Colonic mucosa (tissue), 4 donors: Measurements from ENCODE around the gene MEGF10. TPM values are rescaled to one million over a fixed set of nuclear protein-coding genes. Genes with fewer than 3 reads are reported as not detected.
A peak's percentile ranks its signal among the peaks of the same experiment; 100 is the strongest.

Experiments used
- DNase-seq: peaks from one replicate; pipeline ENCODE4 v3.0.0-alpha.2; 2020
- H3K27ac ChIP-seq: fragments of 200-600 bp; one replicate; pipeline ENCODE4 v1.8.0; 2021
- H3K27me3 ChIP-seq: fragments of 200-600 bp; one replicate; pipeline ENCODE4 v1.8.0; 2021
- H3K36me3 ChIP-seq: fragments of 200-600 bp; one replicate; pipeline ENCODE4 v1.8.0; 2021
- H3K4me1 ChIP-seq: fragments of 200-600 bp; one replicate; pipeline ENCODE4 v1.8.0; 2021; ENCODE audit warnings: mild to moderate bottlenecking
- H3K4me3 ChIP-seq: fragments of 200-600 bp; one replicate; pipeline ENCODE4 v1.8.0; 2021
- H3K9ac ChIP-seq, 2 donors: one replicate each; pipeline ENCODE4 v1.7.0; 2013; ENCODE audit warnings: control low read depth in 2 of 2, low read depth in 2 of 2, low read length in 2 of 2
- H3K9me3 ChIP-seq: fragments of 200-600 bp; one replicate; pipeline ENCODE4 v1.8.0; 2021
- intact Hi-C: fragments of 100-400 bp; cut with DNase I; formaldehyde crosslinking; loops from one replicate; pipeline ENCODE4 v1.14.1; 2022
- total RNA-seq, 2 donors: library from RNA; stranded (reverse); fragmentation: NEBNext Ultra II Directional in 1 of 2; extraction: Animal tissue kit (Norgen Biotek cat#: 25700) in 1 of 2; gene quantifications; one replicate each; pipeline ENCODE4 v1.2.1, GENCODE V29; 2021
- TF ChIP-seq, protein P1 (sequence below): fragments of 200-600 bp; IDR thresholded peaks from one replicate; pipeline ENCODE4 v1.8.0; 2022; ENCODE audit warnings: antibody characterized with exemption, mild to moderate bottlenecking
- donor health status: healthy.
- donor health status: DM: no; HTN: no; CAD: no.
- donor health status: DM: no; HTN: no; CAD: no.

Gene MEGF10
- total RNA-seq, 2 donors from 2014 or later, result 0.35 to 0.88 TPM

DNA sequence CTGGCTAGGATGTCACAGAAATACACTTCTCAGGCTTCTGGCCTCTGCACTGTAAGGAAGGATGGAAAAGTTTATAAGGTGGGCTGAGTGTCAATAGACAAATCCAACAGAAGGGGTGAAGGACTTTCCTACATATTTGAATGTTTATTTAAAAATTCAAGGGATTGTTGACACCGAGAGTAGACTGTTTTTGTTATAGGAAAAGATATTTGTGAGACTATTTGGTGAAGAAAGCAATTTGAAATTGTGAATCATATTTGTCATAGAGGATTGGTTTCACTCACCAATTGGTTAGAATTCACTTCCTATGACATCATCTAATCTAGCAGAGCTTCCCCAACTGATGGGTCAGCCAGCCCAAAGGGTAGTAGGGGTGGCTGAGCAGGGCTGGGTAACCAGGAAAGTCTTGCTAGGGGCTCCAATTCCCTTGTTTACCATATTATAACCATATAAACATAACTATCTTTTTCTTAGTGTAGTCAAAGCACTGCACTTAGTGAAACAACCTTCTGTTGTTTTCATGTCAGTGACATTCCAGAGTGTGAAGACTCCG is 14.9 kb upstream of the MEGF10 start:
- Histone ChIP-seq H3K27me3 (no peaks in the 10 kb centered on the region), H3K9ac (no peak overlapping the region), H3K36me3 (no peaks in the 10 kb centered on the region), H3K4me3 (no peak overlapping the region), H3K9me3 (no peaks in the 10 kb centered on the region), H3K27ac (no peak overlapping the region), H3K4me1 (no peaks in the 10 kb centered on the region)
- DNase-seq, result no peak
- TF ChIP-seq, protein P1, sequence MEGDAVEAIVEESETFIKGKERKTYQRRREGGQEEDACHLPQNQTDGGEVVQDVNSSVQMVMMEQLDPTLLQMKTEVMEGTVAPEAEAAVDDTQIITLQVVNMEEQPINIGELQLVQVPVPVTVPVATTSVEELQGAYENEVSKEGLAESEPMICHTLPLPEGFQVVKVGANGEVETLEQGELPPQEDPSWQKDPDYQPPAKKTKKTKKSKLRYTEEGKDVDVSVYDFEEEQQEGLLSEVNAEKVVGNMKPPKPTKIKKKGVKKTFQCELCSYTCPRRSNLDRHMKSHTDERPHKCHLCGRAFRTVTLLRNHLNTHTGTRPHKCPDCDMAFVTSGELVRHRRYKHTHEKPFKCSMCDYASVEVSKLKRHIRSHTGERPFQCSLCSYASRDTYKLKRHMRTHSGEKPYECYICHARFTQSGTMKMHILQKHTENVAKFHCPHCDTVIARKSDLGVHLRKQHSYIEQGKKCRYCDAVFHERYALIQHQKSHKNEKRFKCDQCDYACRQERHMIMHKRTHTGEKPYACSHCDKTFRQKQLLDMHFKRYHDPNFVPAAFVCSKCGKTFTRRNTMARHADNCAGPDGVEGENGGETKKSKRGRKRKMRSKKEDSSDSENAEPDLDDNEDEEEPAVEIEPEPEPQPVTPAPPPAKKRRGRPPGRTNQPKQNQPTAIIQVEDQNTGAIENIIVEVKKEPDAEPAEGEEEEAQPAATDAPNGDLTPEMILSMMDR, result no peak
- intact Hi-C loops, result no loop called here

DNA sequence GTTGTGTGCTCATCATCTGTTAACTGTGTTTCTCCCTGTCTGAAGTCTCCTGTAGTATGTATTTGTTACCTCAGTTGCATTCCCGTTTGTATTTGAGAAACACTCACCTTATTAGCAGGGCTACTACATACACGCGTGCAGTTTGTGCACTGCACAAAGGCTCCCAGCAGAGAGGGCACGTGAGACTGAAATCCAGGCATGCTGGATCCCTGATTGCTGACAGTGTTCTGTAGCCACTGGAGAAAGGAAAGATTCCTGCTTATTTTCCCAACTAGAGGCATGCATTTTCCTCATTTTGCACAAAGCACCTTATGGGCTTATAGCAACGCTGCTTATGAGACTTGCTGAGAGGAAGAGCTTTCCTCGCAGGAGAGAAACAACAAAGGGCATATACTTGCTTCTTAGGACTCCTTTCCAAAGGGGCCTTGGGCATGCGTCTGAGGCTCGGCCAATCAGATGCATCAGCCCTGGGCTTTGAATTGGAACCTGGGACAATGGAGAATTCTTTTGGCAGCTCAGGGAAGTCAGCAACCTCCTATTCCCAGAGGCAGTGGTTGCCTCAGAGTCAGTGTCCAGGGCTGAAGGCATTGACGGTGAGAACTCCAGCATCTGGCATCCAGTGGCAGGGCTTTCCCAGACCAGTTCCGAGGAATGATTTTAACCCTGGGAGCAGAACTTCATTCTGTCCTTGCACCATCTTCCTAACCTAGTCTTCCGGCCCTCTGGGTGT is 9.9 kb upstream of the MEGF10 start:
- Histone ChIP-seq H3K36me3 (no peaks in the 10 kb centered on the region), H3K4me1 (no peaks in the 10 kb centered on the region), H3K27me3 (no peaks in the 10 kb centered on the region), H3K4me3 (no peak overlapping the region), H3K9ac (no peak overlapping the region), H3K27ac (no peak overlapping the region), H3K9me3 (no peaks in the 10 kb centered on the region)
- intact Hi-C loops, result no loop called here
- TF ChIP-seq, protein P1, result no peak
- DNase-seq, result no peak

DNA sequence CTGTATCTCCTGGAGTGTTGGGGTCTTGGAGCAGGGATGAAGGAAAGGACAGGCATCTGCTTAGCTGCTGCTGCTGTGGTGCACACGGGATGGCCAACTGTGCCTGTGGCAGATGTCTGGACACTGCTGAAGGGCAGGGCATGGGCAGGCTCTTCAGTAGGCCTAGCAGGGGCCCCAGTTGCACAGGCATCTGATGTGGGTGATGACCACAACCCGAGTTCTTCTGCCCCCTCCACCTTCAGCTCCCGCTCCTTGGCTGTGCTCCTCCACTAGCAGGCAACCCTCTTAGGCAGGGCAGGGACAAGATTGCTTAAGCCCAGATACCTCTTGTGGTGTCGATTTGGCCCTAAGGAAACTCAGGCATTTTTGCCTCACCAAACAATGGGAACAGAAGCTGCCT is 9.0 kb upstream of the MEGF10 start:
- TF ChIP-seq, protein P1, result no peak
- DNase-seq, result no peak
- no peaks in the 10 kb centered on the region for H3K4me1 ChIP-seq

DNA sequence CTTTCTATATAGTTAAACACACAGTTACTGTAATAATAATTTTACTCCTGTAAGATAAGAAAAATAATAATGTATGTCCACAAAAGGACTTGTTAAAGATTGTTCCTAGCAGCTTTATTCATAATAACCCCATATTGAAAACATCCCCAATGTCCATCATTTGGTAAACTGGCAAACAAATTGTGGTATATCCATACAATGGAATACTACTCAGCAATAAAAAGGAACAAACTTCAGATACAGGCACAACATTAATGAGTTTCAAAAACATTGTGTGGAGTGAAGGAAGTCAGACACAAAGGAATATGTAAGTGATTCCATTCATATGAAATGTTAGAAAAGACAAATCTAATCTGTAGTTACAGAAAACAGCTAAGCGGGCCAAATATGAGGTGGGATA is 1.9 kb upstream of the MEGF10 start:
- Histone ChIP-seq H3K9me3 (no peaks in the 10 kb centered on the region), H3K27me3 (peaks cover 16% of the 10 kb centered on the region), H3K4me1 (no peaks in the 10 kb centered on the region), H3K36me3 (no peaks in the 10 kb centered on the region), H3K9ac (no peak overlapping the region), H3K4me3 (no peak overlapping the region), H3K27ac (no peak overlapping the region)
- intact Hi-C loops, result loop anchor here (5.0 kb wide), 1 partner anchor 154 kb away; no protein-coding TSS in a partner anchor
- no peak for DNase-seq
- TF ChIP-seq, protein P1, result no peak

More for the DNA sequence above, 9.0 kb upstream of the MEGF10 start:
- Histone ChIP-seq H3K36me3 (no peaks in the 10 kb centered on the region), H3K9me3 (no peaks in the 10 kb centered on the region), H3K4me3 (no peak overlapping the region), H3K27ac (no peak overlapping the region), H3K27me3 (no peaks in the 10 kb centered on the region), H3K9ac (no peak overlapping the region)
- intact Hi-C loops, result no loop called here

DNA sequence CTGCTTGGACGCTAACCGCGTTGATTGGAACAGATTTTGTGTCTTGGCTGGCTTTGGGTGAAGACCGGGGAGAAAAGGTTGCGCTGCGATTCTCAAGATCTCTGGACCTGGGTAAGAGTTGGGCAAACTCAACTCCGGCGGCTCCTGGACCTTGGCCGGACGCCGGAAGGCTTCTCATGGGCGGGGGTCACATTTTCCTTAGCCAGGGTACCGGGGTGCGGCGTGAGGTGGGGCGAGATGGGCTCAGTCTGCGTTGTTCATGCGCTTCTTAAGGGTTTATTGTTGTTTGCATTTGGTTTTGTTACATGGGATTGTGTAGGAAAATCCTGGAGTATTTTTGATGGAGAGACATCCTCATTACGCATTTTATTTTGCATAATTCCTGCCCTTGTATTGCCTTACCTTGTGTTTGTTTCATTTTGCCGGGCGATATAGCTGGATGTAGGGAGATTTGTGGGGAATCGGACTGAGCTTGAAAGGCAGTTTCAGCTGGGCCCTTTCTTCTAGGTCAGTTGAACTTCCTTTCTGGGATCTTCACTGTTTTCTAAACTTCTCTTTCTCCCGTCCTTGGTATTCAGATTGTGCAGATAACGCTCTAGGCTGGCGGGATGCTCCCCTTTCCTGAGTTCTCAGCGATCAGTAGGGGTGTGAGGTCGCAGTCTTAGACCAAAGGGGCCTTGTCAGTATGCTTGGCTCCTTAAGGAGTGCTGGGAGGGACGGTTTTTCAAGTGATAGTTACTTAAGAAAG is 524 bp downstream of the MEGF10 start:
- intact Hi-C loops, result loop anchor here (5.0 kb wide), 1 partner anchor 201 kb away; no protein-coding TSS in a partner anchor
- Histone ChIP-seq H3K9ac (no peak overlapping the region), H3K4me1 (no peaks in the 10 kb centered on the region), H3K27ac (no peak overlapping the region), H3K36me3 (no peaks in the 10 kb centered on the region), H3K4me3 (peak overlapping the region; percentile 23), H3K9me3 (no peaks in the 10 kb centered on the region), H3K27me3 (peaks cover 16% of the 10 kb centered on the region)
- no peak for DNase-seq
- TF ChIP-seq, protein P1, result no peak
